Fibroblast of skin of left quadriceps (primary cell): ENCODE results near the gene BCL7A.
"Not testable (repeated sequence)": the region's sequence is repeated elsewhere in the genome, so short reads cannot be mapped to it uniquely, and the experiment has no call there.

Experiments used
- DNase-seq, 2 experiments: peaks; one replicate each; pipeline ENCODE4 v3.0.0-alpha.2; 2013; ENCODE audit warnings: low read depth in 2 of 2

The BCL7A gene

DNA sequence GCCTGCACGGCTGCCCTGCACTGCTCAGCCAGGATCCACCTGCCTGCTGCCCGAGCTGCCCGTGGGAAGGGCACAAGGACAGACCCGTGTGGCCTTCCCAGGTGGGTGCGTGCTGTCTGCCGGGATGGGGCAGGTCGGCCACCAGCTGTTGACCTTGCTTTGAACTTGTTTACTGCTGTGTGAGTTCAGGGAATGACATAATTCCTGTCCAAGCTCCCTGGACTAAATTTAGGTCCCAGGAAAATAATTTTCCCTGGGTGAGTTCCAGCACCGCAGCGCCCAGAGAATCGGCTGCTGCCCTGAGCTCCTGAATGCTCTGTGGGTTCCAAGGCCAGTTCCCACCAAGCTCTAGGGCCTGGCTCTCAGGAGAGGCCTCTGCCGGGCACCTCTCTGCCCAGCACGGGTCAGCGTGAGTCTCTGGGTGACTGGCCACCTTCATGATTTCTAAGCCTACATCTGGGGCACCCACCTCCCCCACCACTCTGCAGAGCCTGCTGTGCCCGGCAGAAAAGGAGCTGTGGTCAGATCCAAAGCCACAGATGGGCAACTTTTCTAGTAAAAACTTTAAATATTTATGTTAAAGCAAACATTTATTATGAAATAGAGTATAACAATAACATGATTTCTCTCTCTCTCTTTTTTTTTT is 29.7 kb downstream of the BCL7A start:
- no peak for DNase-seq

DNA sequence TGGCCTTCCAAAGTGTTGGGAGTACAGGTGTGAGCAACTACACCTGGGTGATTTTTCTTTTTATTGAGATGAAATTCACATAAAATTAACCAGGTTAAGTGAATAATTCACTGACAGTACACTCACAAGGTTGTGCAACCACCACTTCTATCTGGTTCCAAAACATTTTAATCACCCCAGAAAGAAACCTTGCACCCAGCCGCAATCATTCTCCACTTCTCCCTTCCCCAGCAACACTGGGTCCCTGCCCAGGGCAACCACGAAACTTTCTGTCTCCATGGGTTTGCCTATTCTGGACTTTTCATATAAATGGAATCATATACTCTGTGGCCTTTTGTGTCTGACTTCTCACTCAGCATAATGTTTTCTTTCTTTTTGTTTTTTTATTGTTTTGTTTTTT is 30.6 kb downstream of the BCL7A start:
- DNase-seq, result no peak

DNA sequence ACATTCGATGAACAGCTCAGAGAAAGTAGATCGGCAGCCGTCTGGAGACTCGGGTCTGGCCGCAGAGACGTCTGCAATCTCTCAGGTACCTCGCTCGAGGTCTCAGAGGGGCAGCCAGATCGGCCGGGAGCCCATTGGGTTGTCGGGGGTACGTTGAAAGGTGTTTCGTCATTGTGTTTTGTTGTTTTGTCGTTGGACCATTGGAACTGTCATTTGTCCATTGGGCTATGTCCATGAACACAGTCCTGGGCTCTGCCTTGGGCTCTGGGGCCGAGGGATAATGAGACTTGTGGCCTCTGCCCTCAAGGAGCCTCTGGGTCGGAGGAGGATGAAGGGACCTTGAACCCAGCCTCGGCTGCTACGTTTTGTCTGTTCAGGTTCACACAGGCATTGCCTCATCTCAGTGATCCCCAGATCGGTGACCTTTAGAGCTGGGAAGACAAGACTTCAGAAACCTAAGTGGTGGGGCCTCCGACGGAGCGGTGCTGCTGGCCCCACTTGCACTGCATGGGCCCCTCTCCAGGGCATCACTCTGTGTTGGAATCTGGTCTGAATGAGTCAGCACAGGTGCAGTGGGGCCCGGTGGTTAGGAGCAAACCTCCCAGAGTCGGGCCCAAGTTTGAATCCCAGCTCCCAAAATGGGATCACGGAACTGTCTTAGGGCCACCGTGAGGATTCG is 33.3 kb downstream of the BCL7A start:
- DNase-seq, result no peak

DNA sequence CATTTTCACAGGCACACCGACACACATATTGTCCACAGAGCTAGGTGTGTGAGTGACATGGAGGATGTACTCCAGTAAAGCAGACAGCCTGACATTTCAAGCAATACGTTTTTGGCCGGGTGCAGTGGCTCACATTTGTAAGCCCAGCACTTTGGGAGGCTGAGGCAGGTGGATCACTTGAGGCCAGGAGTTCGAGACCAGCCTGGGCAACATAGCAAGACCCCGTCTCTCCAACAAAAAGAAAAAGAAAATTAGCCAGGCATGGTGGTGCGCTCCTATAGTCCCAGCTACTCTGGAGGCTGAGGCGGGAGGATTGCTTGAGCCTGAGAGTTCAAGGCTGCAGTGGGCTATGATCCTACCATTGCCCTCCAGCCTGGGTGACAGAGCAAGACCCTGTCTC is 34.7 kb downstream of the BCL7A start:
- not testable (repeated sequence) for DNase-seq

DNA sequence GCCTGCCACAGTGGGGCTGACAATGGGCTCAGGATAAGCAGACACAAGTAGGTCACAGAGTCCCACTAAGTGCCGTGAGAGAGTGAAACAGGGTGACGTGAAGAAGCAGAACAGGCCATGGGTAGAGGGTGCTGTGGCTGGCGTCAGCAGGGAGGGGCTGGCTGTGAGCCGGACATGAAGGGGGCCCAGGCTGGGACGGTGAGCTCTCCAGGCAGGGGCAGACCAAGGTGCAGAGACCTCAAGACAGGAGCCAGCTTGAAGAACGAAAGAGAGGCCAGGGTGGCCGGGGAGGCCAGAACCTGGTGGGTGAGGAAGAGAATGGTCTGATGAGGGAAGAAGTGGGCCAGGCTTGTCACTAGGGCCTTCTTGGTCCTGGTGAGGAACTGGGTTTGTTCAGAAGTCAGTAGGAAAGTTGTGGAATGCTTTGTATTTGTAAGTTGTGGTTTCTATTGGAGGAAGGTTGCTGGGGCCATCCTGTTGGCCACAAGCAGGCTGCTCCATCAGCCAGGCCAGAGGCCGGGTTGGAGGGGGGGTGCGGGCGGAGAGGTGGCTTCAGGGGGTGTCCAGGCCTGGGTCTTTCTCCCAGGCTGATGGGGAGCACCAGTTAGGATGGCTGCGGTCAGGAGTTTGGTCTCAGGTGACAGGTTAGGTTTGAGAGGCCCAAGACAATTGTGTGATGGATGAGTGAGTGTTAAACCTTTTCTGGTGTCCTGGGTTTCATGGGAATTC is 35.5 kb downstream of the BCL7A start:
- DNase-seq, result no peak

DNA sequence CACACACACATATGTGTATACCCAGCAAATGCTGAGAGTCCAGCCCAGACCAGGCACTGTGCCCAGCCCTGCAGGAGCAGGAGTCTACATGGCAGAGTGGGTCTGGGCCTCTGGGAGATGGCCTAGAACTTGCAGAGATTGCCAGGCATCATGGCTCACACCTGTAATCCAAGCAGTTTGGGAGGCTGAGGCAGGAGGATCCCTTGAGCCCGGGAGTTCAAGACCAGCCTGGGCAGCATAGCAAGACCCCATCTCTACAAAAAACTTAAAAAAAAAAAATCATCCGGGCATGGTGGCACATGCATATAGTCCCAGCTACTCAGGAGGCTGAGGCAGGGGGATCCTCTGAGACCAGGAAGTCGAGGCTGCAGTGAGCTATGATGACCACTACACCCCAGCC is 36.1 kb downstream of the BCL7A start:
- DNase-seq, result no peak

DNA sequence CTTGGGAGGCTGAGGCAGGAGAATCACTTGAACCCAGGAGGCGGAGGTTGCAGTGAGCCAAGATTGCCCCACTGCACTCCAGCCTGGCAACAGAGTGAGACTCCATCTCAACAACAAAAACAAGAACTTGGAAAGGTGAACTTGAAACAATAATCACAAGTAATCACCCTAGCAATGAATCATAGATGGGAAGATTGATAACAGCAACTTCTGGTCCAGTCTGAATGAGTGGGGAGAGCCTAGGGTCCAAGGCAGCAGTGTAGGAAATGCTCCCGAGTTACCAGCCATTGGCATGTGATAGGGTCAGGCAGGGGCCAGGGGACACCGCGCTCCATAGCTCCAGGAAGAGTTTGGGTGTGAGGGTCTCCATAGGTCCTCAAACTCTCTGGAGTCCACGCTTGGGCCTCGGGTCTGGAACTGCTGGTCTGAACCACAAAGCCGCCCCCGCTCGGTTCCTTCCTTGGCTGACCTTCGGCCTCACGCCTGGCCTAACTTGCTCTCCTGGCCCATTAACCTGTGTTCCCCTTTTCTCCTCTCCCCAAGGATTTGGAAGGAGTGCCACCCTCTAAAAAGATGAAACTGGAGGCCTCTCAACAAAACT is 37.0 kb downstream of the BCL7A start:
- no peak for DNase-seq

DNA sequence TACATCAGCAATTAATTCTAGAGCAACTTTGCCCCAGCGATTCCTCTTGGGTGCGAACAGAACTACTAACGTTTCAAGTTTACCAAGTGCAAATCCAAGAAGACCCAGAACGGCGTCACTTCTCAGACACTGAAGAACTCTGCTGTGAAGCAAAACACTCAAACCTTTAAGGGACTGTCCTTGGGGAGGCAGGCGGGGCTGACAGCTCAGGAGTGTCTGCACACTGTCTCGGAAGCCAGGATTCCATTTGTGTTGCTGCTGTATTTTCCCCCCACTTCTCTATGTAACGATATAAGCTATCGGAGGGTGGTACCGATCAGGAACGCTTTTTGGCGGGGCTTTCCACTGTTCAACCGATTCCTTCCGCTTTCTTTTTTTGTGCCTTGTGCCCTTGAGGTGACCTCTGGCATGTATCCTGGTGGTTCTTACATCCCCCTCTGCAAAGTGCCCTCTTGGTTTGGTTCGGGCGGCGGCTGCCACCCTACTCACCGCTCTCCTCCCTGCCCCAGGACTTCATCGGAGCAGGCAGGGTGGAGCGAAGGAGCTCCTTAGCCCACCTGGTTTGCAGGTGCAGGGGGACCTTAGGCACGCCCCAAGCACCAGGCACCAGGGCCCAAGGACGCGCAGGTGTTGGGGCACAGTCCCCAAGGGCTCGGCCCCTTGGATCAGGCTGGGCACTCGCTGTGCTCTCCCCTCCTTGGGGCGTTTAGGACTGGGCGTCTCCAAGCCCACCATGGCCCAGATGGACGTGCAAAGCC is 37.7 kb downstream of the BCL7A start:
- no peak for DNase-seq

DNA sequence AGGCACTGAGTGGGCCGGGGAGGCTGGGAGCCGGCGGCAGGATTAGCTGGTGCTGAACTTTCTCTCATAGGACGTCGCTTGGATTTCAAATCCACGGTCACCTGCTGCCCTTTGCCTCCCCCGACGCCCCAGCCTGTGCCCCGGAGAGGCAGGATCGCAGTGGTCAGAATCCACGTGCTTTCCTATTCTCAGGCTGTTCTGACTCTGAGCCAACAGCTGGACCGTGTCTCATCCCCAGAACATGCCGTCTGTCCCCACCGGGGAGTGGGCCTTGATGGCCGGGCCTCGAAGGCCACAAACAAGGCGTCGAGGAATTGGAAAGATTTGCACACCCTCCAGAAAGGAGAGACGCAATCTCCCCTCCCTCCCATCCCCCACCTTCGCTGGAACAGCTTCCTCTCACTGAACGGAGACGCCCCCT is 38.4 kb downstream of the BCL7A start:
- DNase-seq, result no peak

DNA sequence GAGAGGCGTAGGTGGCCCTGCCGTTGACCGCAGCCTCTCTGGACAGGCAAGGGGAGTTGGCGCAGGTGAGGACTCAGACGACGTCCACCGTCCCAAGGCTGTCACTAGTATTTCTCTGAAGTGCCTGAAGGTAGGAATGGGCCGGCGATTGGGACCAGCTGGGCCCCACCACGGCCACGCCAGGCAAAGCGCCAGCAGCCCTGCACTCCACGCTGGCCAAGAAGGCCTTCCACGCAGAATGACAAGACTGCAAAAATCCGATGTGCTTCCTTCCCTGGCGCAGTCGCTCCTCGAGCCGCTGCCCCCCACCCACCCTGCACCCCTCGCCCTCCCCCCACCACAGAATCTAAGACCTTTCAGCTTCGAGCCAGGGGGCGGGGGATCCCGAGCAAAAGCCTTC is 39.6 kb downstream of the BCL7A start:
- DNase-seq, result no peak

DNA sequence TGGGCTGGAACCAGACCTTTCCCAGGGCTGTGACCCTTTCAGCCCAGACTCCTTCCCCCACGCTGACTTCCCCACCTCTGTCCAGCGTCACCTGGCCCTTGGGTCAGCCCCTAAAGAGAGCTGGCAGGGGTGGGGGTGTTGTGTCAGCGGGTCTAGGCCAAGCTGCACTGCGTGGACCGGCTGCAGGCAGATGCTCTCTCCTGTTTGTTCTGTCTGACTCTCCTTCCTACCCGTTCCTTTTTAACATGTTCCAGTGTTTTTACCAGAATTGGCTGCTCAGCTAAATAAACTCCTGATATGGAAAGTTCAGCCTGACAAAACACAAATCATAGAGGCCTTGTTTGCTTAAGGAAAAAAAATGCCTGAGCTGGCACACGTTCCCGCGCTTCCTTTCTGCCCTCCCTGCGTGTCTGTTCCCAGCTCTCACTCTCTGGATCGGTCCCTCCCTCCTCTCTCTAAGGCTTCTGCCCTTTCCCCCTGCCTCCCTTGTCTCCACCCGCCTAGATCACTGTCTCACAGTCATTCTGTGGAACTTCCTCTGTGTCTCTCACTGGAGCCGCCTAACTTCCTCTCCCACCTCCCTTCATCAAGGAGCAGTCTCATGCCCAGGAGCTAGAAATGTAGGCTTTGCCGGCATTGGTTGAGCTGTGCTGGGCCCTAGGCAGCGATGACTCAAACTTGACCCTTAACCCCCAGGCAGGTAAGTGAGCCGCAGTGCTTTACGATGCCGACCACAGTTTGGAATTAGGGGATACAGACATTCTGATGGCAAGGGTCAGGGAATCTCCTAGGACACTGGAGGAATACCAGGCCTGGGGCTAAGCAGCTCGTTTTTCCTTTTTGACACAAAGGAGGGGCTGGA is 41.4 kb downstream of the BCL7A start:
- DNase-seq, result peak in 1 of 2 experiments; percentile 41

DNA sequence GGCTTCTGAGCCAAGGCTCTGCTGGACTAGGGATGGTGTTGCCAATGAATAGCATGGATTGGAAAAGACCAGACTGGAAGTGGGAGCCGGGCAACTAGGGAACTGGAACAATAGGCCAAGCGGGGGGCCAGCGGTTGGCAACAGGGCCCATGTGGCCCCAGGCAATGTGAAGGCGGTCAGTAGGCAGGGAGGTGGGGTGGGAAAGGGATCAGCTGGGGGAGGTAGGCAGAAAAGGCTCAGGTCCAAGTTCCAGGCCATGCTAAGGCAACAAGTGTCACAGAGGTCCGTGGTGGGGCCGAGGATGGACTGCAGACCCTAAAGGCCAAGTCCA is 42.0 kb downstream of the BCL7A start:
- DNase-seq, result no peak

DNA sequence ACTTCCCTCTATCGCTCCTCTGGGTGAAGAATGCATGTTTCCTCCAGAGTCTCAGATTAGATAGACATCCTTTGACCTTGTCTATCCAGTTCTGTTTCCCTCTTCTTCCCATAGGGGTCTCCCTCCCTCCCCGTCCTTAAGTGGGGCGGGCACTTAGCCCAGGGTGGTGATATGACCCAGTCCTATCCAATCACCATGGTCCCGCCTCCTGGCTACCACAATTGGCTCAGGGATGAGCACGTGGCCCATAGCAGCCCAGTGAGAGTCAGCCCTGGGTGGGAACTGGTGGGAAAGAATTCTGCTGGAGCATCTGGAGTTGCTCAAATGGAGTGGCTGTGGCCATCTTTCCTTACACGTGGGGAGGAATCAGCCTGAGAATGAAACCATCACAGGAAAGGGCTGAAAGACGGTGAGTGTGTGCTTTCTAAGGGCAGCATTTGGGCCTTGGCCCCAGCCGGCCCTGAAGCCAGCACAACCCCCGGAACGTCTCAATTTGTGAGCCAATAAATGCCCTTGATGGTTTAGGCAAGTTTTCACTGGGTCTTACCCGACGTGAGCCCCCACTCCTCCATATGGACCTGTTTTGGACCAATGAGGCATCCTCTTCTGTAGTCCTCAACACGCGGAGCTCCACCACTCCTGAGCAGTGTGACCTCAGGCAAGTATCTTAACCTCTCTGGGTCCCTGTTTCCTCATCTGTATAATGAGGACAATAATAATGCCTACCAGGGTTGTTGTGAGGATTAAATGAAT is 42.5 kb downstream of the BCL7A start:
- DNase-seq, result peak; percentile 94 to 95

DNA sequence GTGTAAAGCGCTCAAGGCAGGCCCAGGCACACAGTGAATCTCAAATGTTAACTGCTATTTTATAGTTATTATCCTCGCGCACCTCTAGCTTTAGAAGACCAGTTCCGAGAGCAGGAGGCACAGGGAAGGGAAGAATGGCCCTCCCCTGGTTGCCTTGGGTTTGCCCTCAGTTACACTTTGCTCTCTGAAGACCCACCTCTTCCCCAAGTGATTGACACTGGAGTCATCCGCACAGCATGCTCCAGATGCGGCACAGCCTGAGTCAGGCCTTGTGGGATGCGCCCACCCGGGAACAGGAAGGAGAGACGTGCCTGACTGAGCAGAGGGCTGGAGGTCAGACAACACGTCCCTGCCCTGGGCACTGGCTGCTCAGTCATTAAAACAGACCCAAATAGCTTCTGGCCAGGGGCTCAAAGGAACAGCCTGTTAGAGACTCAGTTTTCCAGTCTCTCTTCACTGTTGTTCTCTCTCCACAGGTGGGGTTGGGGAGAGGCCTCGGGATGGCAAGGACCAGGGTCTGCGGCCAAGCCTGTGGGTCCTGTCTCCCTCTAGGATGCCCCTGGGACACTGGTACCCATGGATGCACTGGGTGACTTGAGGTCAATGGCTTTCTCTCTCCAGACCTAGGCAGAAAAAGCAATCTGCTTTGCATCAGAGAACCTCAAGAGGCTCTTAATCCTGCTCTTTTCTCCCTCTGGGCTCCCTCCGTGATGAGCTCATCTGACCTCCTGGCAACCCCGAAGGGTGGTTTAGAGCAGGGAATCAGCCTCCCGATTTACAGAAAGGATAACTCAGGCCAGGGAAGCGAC is 43.3 kb downstream of the BCL7A start:
- peak; percentile 63 to 66 for DNase-seq

DNA sequence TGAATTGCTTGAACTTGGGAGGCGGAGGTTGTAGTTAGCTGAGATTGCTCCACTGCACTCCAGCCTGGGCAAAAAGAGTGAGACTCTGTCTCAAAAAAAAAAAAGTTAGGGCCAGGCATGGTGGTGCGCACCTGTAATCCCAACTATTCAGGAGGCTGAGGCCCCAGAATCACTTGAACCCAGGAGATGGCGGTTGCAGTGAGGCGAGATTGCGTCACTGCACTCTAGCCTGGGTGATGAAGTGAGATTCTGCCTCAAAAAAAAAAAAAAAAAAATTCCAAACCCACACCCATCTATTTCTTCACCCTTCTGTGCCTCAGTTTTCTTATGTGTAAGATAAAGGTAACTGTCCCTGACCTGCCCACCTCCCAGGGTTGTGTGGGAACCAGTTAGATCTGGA is 45.9 kb downstream of the BCL7A start:
- no peak for DNase-seq

DNA sequence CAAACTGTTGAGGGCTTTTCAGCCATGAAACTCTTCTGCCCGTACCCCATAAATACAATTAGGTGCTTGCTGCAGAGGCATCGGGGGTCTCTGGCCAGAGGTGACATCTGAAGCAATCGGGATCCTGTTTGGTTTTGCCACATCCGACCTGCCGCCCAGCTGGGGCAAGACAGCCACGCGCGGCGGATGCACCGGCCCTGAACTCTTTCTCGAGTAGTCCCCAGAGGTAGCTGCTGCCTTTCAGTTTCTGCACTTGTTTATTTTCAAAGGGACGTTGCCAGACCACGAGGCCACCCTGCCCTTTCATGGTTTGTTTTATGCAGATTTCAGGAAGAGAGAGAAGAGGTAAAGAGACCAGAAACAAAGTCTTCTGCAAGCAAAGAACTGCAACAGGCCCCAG is 46.3 kb downstream of the BCL7A start:
- DNase-seq, result no peak

DNA sequence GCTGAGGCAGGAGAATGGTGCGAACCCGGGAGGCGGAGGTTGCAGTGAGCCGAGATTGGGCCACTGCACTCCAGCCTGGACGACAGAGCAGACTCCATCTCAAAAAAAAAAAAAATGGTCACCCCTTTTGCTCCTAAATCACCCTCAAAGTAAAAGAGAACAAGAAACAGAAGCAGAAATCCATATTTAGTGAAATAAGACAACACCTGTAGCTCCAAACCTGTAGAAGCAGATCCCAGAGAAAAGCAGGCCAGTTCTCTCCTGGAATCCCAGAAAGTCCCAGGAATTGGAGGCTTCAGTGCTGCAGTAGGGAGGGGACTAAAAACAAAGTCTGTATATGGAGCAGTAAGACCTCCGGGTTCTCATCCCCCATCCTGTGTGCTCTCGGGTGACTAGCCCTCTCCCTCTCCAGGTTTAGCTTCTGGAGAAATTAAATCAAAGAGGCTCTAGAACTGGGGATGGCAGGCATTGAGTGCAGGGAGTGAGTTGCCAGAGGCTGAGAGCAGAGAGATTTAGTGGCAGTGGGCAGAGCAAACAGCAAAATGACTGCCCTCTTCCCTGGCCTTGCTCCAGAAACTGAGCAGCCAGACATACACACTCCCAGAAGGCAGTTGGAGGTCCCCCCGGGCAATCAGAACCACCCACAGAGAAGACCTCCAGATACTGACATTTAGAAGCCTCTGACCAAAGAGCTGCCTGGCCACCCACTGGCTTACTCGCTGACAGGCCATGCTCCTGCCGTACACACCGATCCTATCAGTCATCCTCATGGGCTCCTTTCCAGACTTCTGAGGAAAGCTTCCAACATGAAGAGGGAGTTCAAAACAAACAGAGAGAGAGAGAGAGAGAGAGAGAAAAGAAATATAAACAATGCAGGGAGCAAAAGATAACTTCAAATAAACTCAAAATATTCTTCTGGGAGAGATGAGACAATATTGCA is 50.6 kb downstream of the BCL7A start:
- DNase-seq, result peak; percentile 82

DNA sequence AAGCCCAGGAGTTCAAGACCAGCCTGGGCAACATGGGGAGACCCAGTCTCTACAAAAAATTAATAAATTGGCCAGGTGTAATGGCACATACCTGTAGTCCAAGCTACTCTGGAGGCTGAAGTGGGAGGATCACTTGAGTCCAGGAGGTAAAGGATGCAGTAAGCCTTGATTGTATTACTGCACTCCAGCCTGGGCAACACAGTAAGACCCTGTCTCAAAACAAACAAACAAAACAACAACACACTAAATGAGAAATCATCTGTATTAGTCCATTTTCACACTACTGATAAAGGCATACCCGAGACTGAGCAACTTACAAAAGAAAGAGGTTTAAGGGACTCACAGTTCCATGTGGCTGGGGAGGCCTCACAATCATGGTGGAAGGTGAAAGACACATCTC is 52.1 kb downstream of the BCL7A start:
- DNase-seq, result no peak
